HG03159 (cell line): ENCODE data around the gene TM4SF4.

Experiments used
- ATAC-seq: cut with Tn5 transposase; IDR thresholded peaks from one replicate; pipeline ENCODE4 v1.9.1; 2021; ENCODE audit warnings: mild to moderate bottlenecking, moderate library complexity; ENCODE audit not compliant: unreplicated experiment

Gene TM4SF4

DNA sequence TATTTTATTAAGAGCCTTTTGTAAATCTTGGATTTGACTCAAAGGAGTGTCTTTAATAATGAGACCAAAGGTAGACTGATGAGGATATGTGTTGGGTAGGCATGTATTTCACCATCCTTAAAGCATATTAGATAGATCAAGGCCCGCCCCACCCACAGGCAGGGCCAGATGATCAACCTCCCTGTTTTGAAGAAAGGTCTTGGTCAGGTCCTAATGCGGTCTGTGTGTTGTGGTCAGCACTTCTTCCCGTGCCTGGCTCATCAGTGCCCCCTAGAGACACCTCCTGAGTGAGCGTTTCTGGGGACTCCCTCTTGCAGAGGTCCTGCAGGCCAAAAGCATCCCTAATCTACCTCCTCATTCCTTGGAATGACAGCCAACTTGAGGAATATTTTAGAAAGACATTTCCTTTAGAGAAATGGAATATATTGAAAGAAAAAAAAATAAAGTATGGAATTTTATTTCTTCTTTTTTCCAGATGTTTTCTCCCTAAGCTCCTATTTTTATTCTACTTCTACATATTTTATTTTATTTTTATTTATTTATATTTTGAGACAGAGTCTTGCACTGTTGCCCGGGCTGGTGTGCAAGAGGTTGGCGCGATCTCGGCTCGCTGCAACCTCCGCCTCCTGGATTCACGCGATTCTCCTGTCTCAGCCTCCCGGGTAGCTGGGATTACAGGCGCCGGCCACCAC is 6.0 kb downstream of the TM4SF4 start:
- peak; percentile 97 for ATAC-seq

DNA sequence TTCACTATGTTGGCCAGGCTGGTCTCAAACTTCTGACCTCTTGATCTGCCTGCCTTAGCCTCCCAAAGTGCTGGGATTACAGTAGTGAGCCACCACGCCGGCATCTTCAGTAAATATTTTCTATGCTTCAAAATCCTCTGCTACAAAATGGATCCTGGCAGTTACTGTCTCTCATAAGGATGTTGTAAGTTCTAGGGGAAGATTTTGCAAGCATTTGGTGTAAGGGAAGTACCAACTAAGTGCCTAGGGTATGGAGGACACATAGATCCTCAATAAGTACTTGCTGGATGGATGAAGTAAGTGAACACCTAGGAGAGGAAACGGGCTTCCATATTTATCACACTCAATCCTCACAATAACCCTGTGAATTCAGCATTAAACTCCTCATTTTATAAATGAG is 6.6 kb downstream of the TM4SF4 start:
- no peak for ATAC-seq

DNA sequence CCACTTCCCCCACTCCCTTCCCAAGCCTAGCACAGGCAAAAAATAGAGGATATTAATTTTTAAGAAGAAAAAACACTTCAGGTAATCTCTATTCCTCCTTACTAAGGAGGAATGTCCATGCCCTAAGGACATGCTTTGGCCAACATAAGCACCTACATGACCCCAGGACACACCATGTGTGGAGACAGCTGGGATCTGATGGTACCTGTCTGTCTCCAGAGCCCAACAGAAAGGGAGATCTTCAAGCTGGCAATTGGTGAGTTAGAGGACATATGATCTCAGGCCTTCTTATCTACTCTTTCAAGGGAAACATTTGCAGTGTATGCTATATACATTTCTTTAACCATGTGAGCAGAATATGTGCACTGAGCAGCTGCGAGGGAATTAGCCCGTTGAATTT is 7.0 kb downstream of the TM4SF4 start:
- no peak for ATAC-seq

DNA sequence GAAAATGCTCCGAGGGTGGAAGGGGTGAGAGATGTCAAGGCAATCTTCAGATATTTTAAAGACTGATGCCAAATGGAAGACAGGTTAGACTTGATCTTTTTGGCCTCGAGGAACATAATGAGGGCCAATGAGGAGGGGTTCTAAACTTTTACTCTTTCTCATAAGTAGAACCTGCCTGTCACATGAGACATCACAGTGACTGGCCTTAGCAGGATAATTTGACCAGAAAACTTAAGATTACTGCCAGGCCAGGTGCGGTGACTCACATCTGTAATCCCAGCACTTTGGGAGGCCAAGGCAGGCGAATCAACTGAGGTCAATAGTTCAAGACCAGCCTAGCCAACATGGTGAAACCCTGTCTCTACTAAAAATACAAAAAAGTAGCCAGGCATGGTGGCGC is 12.2 kb downstream of the TM4SF4 start:
- ATAC-seq = no peak

DNA sequence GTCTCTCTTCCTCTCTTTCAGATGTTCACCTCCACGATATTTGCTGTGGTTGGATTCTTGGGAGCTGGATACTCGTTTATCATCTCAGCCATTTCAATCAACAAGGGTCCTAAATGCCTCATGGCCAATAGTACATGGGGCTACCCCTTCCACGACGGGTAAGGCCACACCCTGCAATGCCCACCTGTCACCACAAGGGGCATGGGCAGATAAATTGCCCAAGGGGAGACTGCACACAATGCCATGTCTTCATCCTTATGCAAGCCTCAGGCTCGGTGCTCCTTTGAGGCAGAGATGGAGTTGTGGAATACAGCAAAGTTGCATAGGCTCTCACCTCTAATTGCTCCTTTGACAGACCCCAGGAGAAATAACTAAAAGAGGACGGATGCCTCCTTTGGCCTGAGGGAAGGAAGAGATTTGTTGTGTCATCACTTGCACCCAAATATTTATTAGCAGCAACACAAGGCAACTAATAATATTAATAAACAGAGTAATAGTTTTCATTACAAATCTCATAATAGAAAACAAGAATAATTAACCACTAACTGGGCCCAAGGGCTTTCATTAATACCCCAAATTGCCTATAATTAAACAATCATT is 13.2 kb downstream of the TM4SF4 start:
- peak; percentile 80 for ATAC-seq

DNA sequence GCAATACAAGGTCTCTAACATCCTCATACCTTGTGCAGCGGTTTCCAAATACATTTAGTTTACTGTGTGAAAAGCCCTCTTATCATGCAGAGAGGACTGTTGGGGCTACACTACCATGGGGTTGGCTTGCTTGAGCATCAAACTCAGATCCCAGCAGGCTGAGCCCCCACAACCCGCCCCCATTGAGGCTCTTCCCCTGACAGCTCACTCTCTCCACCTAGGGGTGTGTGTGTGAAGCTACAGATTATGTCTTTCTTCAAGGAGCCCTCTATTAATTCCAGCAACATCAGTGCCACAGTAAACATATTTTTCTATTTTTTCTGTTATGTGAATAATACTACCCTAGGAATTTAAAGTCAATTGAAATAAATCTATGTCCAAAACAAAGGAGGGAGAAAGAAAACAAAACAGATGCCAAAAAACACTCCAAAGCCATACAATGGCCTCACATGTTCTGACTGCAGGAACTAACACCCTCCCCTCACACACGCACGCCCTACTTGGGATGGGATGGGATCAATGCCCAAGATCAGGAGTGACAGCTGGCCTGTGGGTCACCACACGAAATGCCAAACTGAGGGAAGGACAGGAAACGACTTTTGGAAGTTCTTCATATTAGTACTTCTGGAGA is 14.7 kb downstream of the TM4SF4 start:
- no peak for ATAC-seq

DNA sequence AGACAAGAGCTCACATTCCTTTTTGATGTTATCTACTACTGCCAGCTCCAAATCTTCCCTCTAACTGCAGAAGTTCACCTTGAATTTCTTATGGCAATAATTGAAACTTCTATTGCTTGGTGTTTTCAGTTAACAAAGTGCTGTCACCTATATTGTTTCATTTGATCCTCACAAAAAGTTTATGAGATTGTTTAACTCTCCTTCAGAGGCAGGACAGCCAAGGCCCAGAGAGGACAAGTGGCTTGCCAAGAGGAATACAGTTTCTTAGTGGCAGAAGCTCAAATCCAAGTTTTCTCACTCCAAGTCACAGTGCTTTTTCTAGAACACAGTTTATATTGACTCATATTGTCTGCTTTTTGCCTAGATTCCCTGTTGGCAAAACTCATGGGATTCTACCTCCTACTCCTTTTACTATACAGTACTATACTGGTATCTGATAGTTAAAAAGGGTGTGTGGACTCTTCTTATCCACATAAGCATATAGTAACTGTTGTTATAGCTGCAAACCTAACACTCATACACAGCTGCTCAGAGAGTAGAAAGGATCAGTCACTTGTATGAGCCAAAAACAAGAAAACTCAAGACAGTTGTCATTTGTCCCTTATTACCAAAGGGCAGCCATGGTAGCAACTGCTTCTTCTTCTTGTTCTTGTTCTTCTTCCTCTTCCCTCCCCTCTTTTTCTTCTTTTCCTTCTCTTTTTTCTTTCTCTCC is 15.9 kb downstream of the TM4SF4 start:
- ATAC-seq = no peak

DNA sequence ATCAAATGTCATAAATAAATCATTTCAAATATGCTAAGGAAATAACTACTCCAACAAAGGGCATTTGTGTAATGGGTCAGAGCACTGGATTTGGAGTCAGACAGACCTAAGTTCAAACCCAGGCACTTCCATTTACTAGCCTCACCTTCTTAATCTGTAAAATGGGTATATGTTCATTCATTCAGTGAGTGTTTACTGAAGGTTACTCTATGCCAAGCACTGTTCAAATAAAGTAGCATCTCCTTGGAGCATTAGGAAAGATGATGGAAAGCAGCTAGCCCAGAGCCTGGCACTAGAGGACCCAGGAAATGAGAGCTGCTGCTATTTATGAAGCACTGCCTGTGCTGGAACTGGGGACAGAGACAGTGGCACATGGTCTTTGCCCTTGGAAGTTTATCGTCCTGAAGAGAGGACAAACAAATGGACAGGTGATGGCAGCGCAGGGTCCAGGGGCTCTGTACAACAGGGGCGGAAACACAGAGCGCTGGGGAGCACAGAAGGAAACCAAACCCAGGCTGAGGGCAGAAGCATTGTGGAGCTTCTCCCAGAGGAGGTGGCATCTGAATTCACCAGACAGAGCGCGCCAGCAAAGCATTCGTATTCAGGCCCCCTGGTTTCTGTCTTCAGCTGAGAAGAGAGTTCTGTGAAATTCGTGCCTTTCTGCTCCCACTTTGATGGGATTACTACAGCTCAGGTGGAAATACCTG is 19.0 kb downstream of the TM4SF4 start:
- no peak for ATAC-seq

DNA sequence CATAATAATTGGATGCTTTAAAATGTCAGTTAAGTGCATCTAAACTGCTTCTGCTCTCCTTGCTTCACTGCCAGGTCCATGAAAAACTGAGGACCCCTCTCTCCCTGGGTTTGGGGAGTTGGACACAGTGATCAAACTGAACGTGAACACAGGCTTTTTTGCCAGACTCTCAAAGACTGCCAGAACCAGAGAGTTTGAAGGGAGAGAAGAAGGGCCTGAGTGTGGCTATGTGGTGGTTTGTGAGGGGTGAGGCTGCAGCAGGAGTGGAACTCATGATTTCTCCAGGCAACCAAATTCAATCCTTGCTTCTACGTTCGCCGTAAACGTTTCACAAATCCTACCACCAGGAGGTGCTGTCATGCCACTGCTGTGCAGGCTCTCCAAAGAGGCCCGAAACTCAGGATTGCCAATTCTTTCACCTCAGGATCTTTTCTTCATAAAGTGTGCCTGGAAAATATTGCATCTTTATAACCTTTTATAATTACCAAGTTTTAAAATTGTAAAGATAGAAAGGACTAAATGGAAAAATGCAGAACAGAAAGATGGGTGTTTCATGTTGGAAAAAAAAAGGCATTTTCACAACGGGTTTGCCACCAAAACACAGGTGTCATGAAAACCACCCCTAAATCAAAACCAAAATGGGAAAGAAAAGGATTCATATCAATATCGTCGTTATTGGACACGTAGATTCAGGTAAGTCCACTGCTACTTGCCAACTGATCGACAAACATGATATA is 19.7 kb downstream of the TM4SF4 start:
- peak; percentile 52 for ATAC-seq

DNA sequence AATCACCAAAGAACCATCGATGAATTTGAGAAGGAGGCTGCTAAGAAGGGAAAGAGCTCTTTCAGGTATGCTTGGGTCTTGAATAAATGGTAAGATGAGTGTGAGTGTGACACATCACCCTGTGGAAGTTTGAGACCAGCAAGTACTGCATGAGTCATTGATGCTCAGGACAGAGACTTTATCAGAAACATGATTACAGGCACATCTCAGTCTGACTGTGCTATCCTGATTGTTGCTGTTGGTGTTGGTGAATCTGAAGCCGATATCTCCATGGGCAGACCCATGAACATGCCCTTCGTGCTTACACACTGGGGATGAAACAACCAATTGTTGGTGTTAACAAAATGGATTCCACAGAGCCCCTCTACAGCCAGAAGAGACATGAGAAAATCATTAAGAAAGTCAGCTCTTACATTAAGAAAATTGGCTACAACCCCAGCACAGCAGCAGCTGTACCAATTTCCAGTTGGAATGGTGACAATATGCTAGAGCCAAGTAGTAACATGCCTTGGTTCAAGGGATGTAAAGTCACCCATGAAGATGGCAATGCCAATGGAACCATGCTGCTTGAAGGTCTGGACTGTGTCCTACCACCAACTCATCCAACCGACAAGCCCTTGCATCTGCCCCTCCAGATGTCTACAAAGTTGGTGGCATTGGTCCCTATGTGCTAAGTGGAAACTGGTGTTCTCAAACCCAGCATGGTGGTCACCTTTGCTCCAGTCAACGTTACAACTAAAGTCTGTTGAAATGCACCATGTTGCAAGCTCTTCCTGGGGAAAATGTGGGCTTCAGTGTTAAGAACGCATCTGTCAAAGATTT is 20.5 kb downstream of the TM4SF4 start:
- no peak for ATAC-seq

DNA sequence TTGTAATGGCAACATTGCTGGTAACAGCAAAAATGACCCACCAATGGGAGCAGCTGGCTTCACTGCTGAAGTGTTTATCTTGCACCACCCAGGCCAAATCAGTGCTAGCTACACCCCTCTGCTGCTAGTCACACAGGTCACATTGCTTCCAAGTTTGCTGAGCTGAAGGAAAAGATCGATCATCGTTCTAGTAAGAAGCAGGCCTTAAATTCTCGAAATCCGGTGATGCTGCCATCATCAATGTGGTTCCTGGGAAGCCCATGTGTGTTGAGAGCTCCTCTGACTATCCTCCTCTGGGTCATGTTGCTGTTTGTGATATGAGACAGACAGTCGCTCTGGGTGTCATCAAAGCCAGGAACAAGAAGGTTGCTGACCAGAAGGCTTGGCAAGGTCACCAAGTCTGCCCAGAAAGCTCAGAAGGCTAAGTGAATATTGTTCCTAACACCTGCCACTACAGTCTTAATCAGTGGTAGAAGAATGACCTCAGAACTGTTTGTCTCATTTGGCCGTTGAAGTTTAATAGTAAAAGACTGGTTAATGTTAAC is 21.2 kb downstream of the TM4SF4 start:
- ATAC-seq = no peak

DNA sequence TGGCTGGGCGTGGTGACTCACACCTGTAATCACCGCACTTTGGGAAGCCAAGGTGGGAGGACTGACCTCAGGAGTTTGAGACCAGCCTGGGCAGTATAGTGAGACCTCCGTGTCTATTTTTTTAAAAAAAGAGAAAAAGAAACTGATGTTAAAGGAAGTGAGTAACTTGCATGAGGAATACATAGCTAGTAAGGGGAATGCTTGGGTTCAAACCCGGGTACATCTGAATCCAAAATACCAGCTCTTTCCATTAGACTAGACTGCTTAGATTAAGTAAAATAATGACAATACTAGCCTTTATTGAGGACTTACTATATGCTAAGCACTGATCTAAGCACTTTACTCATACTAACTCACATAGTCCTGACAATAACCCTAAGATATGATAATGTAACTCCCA is 22.4 kb downstream of the TM4SF4 start:
- ATAC-seq = no peak

DNA sequence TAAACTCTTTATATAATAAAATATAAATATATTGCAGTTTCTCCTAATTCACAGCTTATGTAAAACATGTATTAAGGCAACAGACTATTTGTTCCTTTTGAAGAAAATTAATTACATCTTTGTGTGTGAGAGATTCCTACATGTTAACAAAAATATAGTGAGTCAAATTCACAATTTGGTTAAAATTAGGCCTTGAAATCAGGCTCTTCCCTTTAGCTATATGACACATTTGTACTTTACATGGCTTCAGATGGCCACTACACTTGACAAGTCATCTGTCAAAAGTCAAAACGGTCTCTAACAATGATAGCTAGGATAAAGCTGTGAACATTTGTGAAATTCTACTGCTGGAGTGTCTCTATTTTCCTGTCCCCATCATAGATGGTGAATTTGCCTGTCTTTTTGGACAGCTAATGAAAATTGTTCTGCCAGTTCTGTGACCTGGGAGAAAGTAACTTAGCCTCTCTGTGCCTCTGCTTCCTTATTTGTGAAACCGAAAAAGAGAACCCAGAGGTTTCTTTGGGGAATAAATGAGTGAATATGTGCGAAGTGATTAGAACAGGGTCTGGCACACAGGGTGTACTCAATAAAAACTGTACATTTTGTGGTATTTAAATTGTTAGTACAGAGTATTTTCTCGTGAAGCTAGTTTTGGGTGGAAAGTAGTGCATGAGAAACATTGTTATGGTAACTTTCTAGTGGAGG is 23.6 kb downstream of the TM4SF4 start:
- no peak for ATAC-seq

DNA sequence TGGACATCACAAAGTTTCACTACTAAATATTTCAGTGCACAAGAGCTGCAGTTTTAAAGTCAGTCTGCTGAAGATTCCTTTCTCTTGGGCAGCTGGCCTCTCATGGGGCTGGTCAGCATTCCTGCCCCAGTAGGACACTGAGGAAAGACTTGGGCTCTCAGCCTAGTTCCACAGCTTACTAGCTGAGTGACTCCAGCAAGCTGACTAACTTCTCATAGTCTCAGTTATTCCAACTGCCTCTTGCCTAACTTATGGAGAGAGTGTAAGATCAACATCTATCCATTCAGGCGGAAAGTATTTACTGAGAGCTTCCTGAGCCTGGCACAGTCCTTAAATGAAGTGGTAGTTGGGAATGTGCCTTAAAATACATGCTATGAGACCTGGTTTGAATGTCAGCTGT is 27.0 kb downstream of the TM4SF4 start:
- no peak for ATAC-seq

DNA sequence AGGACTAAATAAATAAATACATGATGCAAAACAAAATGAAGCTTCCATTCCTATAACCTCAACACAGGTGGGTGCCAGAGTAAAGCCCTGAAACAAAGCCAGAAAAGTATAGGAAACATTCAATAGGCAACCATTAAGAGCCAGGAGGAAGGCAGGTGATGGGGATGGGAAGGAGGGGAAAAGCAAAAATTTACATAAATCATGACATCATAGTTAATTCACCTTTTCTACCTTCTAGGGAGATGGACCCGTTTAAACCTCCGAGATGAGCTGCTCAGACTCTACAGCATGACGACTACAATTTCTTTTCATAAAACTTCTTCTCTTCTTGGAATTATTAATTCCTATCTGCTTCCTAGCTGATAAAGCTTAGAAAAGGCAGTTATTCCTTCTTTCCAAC is 27.9 kb downstream of the TM4SF4 start:
- ATAC-seq = no peak

DNA sequence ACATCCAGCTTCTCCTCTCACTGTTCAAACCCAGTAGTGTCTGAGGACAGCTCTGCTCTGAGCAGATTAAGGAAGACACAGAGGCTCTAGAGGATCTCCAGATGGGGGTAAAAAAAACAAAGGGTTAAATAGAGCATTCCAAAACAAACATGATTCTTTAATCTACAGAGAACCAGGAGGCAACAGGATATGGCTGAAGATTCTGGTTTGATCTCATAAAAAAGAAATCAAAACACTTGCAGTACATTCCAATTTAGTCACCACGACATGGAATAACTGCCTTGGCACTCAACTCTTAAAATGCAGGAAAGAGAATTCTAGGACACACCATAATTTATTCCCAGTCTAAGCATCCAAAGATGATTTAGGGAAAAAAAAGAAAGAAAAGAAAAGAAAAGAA is 32.0 kb downstream of the TM4SF4 start:
- ATAC-seq = no peak

DNA sequence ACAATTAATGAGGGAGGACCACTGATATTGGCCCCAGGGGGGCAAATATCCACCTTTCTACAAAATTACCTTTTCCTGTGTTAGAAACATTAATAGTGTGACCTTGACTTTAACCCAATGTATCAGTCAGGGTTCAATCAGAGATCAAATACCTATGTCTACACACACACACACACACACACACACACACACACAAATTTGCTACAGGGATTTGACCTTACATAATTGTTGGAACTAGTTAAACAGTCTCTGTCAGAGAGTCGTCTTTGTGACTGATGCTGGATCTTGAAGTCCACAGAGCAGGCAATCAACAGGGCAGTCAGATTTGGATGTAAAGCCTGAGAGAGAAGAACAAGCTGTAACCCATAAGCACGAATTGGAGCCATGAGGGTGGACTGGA is 32.5 kb downstream of the TM4SF4 start:
- no peak for ATAC-seq

DNA sequence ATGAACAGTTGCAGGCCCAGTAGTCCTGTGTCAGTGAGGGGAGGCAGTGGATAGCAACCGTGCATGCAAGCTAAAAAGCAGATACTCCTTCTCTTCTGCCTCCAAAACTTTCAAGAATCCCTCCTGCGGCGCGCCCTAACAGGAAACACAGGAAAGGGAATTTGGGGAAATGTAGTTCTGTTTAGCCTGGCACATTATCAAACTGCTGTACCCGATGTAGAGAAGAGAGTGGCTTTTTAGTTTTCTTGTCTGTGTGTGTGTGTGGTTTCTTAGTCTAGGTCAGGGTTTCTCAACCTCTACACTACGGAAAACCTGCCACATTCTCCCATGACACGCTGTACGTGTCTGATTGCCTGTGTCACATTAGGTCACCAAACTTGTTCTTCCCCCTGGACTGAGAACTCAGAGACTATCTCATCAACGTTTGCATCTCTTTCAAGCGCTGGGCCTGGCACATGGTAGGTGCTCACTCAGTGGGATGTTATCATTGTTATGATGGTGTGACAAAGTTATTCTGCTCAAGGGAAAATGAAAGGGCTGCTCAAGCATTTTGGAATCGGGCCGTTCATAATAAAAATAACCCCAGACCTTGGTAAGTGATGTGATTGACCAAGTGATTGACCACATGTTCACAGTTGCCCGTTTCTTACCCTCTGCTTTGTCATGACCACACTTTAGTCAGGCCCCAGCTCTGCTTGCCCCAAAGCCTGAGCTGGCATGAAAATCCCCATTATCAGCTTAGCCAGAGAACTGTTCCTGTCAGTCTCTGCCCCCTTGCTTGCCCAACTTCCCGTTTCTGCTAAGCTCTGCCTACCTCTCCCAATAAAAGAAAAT is 33.2 kb downstream of the TM4SF4 start:
- ATAC-seq = no peak
